Measurements from ENCODE around the gene TUBGCP6. TPM values are rescaled to one million over a fixed set of nuclear protein-coding genes. Genes with fewer than 3 reads are reported as not detected.

Gene TUBGCP6
- total RNA-seq, 6 experiments from 2014 or later = 10.4 to 22.6 (median 14.6) TPM

GRCh38 chr22:50282361-50283155, 37.7 kb upstream of the TUBGCP6 start:
- Histone ChIP-seq H3K4me1 (no peaks in the 10 kb centered on the region), H3K27ac (no peak overlapping the region), H3K9me3 (no peaks in the 10 kb centered on the region), H3K4me3 (no peak overlapping the region), H3K36me3 (peaks cover 0 to 88% (median 56%) of the 10 kb centered on the region in 4 donors), H3K27me3 (no peaks in the 10 kb centered on the region)
- no peak for TF ChIP-seq POLR2A (IDR thresholded peaks at IDR 0.05)
- TF ChIP-seq, protein P1, sequence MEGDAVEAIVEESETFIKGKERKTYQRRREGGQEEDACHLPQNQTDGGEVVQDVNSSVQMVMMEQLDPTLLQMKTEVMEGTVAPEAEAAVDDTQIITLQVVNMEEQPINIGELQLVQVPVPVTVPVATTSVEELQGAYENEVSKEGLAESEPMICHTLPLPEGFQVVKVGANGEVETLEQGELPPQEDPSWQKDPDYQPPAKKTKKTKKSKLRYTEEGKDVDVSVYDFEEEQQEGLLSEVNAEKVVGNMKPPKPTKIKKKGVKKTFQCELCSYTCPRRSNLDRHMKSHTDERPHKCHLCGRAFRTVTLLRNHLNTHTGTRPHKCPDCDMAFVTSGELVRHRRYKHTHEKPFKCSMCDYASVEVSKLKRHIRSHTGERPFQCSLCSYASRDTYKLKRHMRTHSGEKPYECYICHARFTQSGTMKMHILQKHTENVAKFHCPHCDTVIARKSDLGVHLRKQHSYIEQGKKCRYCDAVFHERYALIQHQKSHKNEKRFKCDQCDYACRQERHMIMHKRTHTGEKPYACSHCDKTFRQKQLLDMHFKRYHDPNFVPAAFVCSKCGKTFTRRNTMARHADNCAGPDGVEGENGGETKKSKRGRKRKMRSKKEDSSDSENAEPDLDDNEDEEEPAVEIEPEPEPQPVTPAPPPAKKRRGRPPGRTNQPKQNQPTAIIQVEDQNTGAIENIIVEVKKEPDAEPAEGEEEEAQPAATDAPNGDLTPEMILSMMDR (IDR thresholded peaks at IDR 0.05) = no peak
- intact Hi-C loops (cut with DNase I) = no loop called here
- 82% methylated on average over 6 of the region's 45 CpGs for WGBS (ENCODE audit: insufficient coverage, low coverage, low lambda C conversion rate, missing lambda C conversion rate)
- ATAC-seq (peak in 2 of 4 donors; percentile 2 to 55), DNase-seq (no peak)

- H3K27me3 ChIP-seq = no peaks in the 10 kb centered on the region
- no peaks in the 10 kb centered on the region for H3K9me3 ChIP-seq
- TF ChIP-seq, protein P1 (IDR thresholded peaks at IDR 0.05) = no peak
- TF ChIP-seq POLR2A (IDR thresholded peaks at IDR 0.05) = no peak
- ATAC-seq (peak in 2 of 4 donors; percentile 2 to 18), DNase-seq (no peak)
- H3K4me1 ChIP-seq = no peaks in the 10 kb centered on the region
- no peak overlapping the region for H3K27ac ChIP-seq
- intact Hi-C loops (cut with DNase I) = no loop called here
- peaks cover 0 to 86% (median 53%) of the 10 kb centered on the region in 4 donors for H3K36me3 ChIP-seq
- WGBS (ENCODE audit: insufficient coverage, low coverage, low lambda C conversion rate, missing lambda C conversion rate) = no CpG with 5 or more reads among the region's 25 CpGs
- H3K4me3 ChIP-seq = no peak overlapping the region
Measured at GRCh38 chr22:50281957-50282356, 37.1 kb upstream of the TUBGCP6 start.

DNA sequence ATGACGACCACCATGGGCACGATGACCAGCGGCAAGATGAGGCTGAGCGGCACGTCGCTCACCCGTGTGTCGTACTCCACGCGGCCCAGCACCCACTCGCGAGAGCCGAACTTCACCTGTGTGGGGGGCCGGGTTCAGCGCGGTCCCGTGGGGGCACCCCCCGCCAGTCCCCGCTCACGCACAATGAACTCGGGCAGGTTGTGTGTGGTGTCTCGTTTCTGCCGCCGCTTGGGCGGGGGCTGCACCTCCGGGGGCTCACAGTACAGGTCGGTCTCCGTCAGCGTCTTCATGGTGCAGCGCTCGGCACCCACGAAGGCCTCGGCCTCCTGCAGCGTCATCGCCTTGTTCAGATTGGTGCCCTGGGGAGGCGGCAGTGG, 36.5 kb upstream of the TUBGCP6 start:
- DNase-seq (no peak), ATAC-seq (no peak)
- no CpG with 5 or more reads among the region's 36 CpGs for WGBS (ENCODE audit: insufficient coverage, low coverage, low lambda C conversion rate, missing lambda C conversion rate)
- no peak for TF ChIP-seq POLR2A (IDR thresholded peaks at IDR 0.05)
- TF ChIP-seq, protein P1 (IDR thresholded peaks at IDR 0.05) = no peak
- Histone ChIP-seq H3K4me1 (no peaks in the 10 kb centered on the region), H3K36me3 (peaks cover 0 to 86% (median 52%) of the 10 kb centered on the region in 4 donors), H3K9me3 (no peaks in the 10 kb centered on the region), H3K27ac (no peak overlapping the region), H3K27me3 (no peaks in the 10 kb centered on the region), H3K4me3 (no peak overlapping the region)
- intact Hi-C loops (cut with DNase I) = no loop called here

- Histone ChIP-seq H3K4me3 (no peak overlapping the region), H3K4me1 (peaks cover 0 to 2% (median 0%) of the 10 kb centered on the region in 4 donors), H3K27me3 (no peaks in the 10 kb centered on the region), H3K27ac (no peak overlapping the region), H3K36me3 (peaks cover 0 to 85% (median 49%) of the 10 kb centered on the region in 4 donors), H3K9me3 (no peaks in the 10 kb centered on the region)
- DNase-seq (no peak), ATAC-seq (no peak)
- 90% methylated on average over 7 of the region's 47 CpGs for WGBS (ENCODE audit: insufficient coverage, low coverage, low lambda C conversion rate, missing lambda C conversion rate)
- intact Hi-C loops (cut with DNase I) = no loop called here
- TF ChIP-seq POLR2A (IDR thresholded peaks at IDR 0.05) = no peak
- TF ChIP-seq, protein P1 (IDR thresholded peaks at IDR 0.05) = no peak
Measured at GRCh38 chr22:50280708-50281383, 36.0 kb upstream of the TUBGCP6 start.
